Mucosa of rectum (tissue), 2 donors: ENCODE data around the gene FRS2.
A peak's percentile ranks its signal among the peaks of the same experiment; 100 is the strongest.

Source experiments
- H3K27ac ChIP-seq, 2 donors: one replicate each; pipeline ENCODE4 v1.7.0; 2013; ENCODE audit warnings: inconsistent platforms in 2 of 2, low read depth in 2 of 2, low read length in 2 of 2
- H3K27me3 ChIP-seq, 2 donors: one replicate each; pipeline ENCODE4 v1.7.0; 2013; ENCODE audit warnings: low read length in 2 of 2; ENCODE audit not compliant: control insufficient read depth in 2 of 2, insufficient read depth in 2 of 2
- H3K36me3 ChIP-seq, 2 donors: one replicate each; pipeline ENCODE4 v1.7.0; 2013; ENCODE audit warnings: low read length in 2 of 2; ENCODE audit not compliant: control insufficient read depth in 2 of 2, insufficient read depth in 2 of 2
- H3K4me1 ChIP-seq, 2 donors: one replicate each; pipeline ENCODE4 v1.7.0; 2013; ENCODE audit warnings: low read length in 2 of 2, mild to moderate bottlenecking in 1 of 2; ENCODE audit not compliant: control insufficient read depth in 2 of 2, insufficient read depth in 2 of 2
- H3K4me3 ChIP-seq, 2 donors: one replicate each; pipeline ENCODE4 v1.7.0; 2013; ENCODE audit warnings: low read length in 2 of 2
- H3K9ac ChIP-seq, 2 donors: one replicate each; pipeline ENCODE4 v1.7.0; 2013; ENCODE audit warnings: low read length in 2 of 2, low read depth in 1 of 2, mild to moderate bottlenecking in 1 of 2
- H3K9me3 ChIP-seq, 2 donors: one replicate each; pipeline ENCODE4 v1.7.0; 2013; ENCODE audit warnings: low read length in 2 of 2; ENCODE audit not compliant: control insufficient read depth in 2 of 2
- donor health status: healthy.
- donor health status: Normal muscosa, but diverticular disease.

Gene FRS2

GRCh38 chr12:69570545-69571399 is 100.6 kb downstream of the FRS2 start:
- H3K36me3 ChIP-seq, result peaks cover 24 to 46% of the 10 kb centered on the region in 2 donors
- no peak overlapping the region for H3K4me3 ChIP-seq
- H3K4me1 ChIP-seq, result no peaks in the 10 kb centered on the region
- H3K27me3 ChIP-seq, result no peaks in the 10 kb centered on the region
- H3K9ac ChIP-seq, result no peak overlapping the region
- H3K9me3 ChIP-seq, result no peaks in the 10 kb centered on the region
- H3K27ac ChIP-seq, result no peak overlapping the region

- Histone ChIP-seq H3K9ac (no peak overlapping the region), H3K27ac (no peak overlapping the region), H3K4me1 (no peaks in the 10 kb centered on the region), H3K4me3 (no peak overlapping the region), H3K9me3 (no peaks in the 10 kb centered on the region), H3K36me3 (peaks cover 24 to 29% of the 10 kb centered on the region in 2 donors), H3K27me3 (no peaks in the 10 kb centered on the region)
Measured at GRCh38 chr12:69575346-69575745, 105.2 kb downstream of the FRS2 start.

- no peaks in the 10 kb centered on the region for H3K4me1 ChIP-seq
- no peaks in the 10 kb centered on the region for H3K27me3 ChIP-seq
- H3K27ac ChIP-seq, result no peak overlapping the region
- H3K9ac ChIP-seq, result no peak overlapping the region
- peaks cover 16 to 17% of the 10 kb centered on the region in 2 donors for H3K36me3 ChIP-seq
- H3K4me3 ChIP-seq, result no peak overlapping the region
- H3K9me3 ChIP-seq, result no peaks in the 10 kb centered on the region
Measured at GRCh38 chr12:69578283-69578682, 108.1 kb downstream of the FRS2 start.

GRCh38 chr12:69579029-69579428 is 108.8 kb downstream of the FRS2 start:
- Histone ChIP-seq H3K27ac (no peak overlapping the region), H3K9ac (no peak overlapping the region), H3K4me1 (no peaks in the 10 kb centered on the region), H3K27me3 (no peaks in the 10 kb centered on the region), H3K36me3 (peaks cover 12 to 14% of the 10 kb centered on the region in 2 donors), H3K4me3 (no peak overlapping the region), H3K9me3 (no peaks in the 10 kb centered on the region)

- no peak overlapping the region for H3K4me3 ChIP-seq
- H3K36me3 ChIP-seq, result peaks cover 3 to 4% of the 10 kb centered on the region in 2 donors
- no peak overlapping the region for H3K9ac ChIP-seq
- H3K27ac ChIP-seq, result no peak overlapping the region
- H3K9me3 ChIP-seq, result no peaks in the 10 kb centered on the region
- H3K27me3 ChIP-seq, result no peaks in the 10 kb centered on the region
- H3K4me1 ChIP-seq, result no peaks in the 10 kb centered on the region
Measured at GRCh38 chr12:69580074-69580473, 109.9 kb downstream of the FRS2 start.

- no peak overlapping the region for H3K27ac ChIP-seq
- no peak overlapping the region for H3K9ac ChIP-seq
- no peak overlapping the region for H3K4me3 ChIP-seq
- H3K4me1 ChIP-seq, result peaks cover 2 to 4% of the 10 kb centered on the region in 2 donors
- no peaks in the 10 kb centered on the region for H3K9me3 ChIP-seq
- peaks cover 14 to 15% of the 10 kb centered on the region in 2 donors for H3K36me3 ChIP-seq
- no peaks in the 10 kb centered on the region for H3K27me3 ChIP-seq
Measured at GRCh38 chr12:69583203-69583602, 113.0 kb downstream of the FRS2 start.

GRCh38 chr12:69585189-69586062 is 115.2 kb downstream of the FRS2 start, which contains the start of gene CCT2:
Gene CCT2, plus strand, starts transcription at chr12:69585459. Its CDS starts 63 bp downstream, at chr12:69585522.
- Histone ChIP-seq H3K9ac (peak within 1 kb of the TSS; percentile 97), H3K4me3 (peak within 1 kb of the TSS; percentile 94 to 98), H3K9me3 (no peaks in the 10 kb centered on the region), H3K4me1 (peaks cover 2 to 4% of the 10 kb centered on the region in 2 donors), H3K27ac (peak within 1 kb of the TSS; percentile 89 to 93), H3K36me3 (peaks cover 35% of the 10 kb centered on the region in 2 donors), H3K27me3 (no peaks in the 10 kb centered on the region)

GRCh38 chr12:69588527-69588926 is 118.3 kb downstream of the FRS2 start:
- H3K27me3 ChIP-seq, result no peaks in the 10 kb centered on the region
- no peak overlapping the region for H3K9ac ChIP-seq
- no peaks in the 10 kb centered on the region for H3K9me3 ChIP-seq
- no peak overlapping the region for H3K27ac ChIP-seq
- H3K4me1 ChIP-seq, result peaks cover 2 to 4% of the 10 kb centered on the region in 2 donors
- no peak overlapping the region for H3K4me3 ChIP-seq
- peaks cover 56 to 63% of the 10 kb centered on the region in 2 donors for H3K36me3 ChIP-seq

- Histone ChIP-seq H3K36me3 (peaks cover 61 to 68% of the 10 kb centered on the region in 2 donors), H3K4me3 (no peak overlapping the region), H3K9ac (no peak overlapping the region), H3K27ac (no peak overlapping the region), H3K4me1 (peaks cover 2 to 4% of the 10 kb centered on the region in 2 donors), H3K9me3 (no peaks in the 10 kb centered on the region), H3K27me3 (no peaks in the 10 kb centered on the region)
Measured at GRCh38 chr12:69589082-69589481, 118.9 kb downstream of the FRS2 start.

GRCh38 chr12:69595689-69596088 is 125.5 kb downstream of the FRS2 start:
- H3K36me3 ChIP-seq, result peaks cover 69 to 75% of the 10 kb centered on the region in 2 donors
- no peak overlapping the region for H3K27ac ChIP-seq
- no peaks in the 10 kb centered on the region for H3K27me3 ChIP-seq
- H3K9me3 ChIP-seq, result no peaks in the 10 kb centered on the region
- no peak overlapping the region for H3K9ac ChIP-seq
- no peak overlapping the region for H3K4me3 ChIP-seq
- H3K4me1 ChIP-seq, result peaks cover 0 to 7% of the 10 kb centered on the region in 2 donors
